HuH-7 (cell line): ENCODE measurements around the gene FRS2.

Experiments used
- DNase-seq: peaks from one replicate; pipeline ENCODE4 v3.0.0; 2011; ENCODE audit warnings: low spot score

FRS2 gene

DNA sequence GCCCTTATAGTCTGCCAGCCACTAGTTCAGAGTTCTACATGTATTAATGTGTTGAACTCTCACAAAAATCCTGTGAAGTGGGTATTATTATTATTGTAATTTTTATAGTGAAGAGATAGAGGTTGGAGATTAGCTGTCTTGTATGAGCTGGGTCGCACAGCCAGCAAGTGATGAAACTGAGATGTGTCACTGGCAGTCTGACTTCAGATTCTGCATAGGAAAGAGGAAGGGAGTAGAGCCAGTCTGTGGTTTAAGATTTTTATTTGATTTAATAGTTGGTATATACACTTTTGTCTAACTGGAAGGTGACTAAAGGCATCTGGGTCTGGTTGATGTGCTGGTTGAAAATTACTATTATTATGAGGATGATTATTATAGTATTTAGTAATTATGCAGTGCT, 5.8 kb upstream of the FRS2 start:
- no peak for DNase-seq

DNA sequence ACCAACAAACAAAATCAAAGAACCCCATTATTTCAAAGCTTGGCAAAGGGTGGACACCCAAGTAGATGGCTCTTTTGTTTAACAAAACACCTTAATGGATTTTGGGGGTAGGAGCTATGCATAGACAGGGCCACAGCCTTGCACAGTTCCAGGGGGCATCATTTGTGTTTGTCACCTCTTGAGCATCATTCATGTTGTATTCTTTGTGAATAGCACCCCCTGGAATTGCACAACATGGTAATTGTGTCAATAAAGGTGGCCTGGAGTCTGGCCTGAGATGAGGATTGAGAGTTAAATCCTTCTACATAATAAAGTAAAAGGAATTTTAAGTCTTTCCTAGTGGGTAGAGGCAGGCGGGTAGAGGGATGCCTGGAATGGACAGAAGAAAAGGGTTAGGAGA, 3.3 kb upstream of the FRS2 start:
- no peak for DNase-seq

DNA sequence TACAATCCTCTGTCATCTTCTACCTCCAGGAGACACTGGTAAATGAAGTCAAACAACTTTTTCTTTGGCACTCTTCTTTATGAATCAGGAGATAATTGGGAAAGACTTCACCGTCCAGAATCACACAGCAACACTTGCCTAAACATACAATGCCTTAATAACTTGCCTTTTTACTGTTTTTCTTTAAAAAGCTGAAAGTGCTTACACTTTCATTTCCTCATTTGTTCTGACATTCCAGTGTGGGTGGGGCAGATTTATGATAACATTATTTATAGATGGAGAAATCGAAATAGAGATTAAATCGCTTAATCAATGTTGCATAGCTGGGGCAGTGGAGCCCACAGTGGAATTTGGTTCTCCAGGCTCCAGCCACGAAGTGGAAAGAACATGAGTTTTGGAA, 2.8 kb upstream of the FRS2 start:
- no peak for DNase-seq

DNA sequence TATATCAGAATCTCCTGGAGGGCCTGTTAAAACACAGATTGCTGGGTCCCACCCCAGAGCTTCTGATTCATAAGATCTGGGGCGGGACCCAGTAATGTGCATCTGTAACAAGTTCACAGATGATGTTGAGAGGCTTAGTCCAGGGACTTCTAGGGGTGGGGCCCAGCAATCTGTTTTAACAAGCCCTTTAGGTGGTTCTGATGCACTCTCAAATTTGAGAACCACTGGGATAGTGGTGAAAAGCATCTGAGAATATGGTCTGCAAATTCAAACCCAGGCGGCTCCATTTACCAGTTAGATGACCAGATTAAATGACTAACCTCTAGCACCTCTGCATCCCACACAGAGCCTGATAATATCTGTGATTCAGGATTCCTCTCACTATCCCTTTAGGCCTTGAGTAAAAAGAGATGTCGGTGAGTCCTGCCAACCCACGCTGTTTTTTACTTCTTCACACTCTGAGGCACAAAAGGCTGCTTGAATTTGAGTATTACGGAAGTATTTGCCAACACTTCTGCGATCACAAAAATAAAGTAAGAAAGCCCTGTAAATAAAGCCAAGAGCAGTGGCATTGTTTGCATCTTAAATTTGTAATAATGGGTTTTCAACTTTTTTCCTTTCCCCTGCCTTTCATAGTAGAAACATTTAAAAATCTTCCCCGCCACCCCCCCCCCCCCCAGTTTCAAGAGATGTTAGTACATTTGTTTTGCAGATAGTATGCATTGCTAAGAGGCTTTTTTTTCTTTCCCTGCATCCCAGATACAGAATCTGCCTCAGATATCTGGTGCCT, 1.8 kb upstream of the FRS2 start:
- no peak for DNase-seq

DNA sequence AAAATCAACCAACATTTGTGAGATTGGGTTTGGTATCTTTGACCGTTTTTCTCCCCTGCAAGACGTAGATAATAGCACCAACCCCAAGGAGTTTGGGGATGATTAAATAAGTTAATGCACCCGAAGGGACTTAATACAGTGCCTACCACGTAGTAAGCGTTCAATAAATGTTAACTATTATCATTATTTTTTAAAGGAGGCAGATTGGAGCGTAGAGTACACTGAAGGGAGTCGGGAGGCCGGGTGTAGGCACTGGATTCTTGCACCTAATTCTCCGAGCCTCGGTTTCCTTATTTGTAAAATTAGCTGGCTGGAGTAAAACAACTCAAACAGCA, 367 bp upstream of the FRS2 start:
- DNase-seq, result no peak

DNA sequence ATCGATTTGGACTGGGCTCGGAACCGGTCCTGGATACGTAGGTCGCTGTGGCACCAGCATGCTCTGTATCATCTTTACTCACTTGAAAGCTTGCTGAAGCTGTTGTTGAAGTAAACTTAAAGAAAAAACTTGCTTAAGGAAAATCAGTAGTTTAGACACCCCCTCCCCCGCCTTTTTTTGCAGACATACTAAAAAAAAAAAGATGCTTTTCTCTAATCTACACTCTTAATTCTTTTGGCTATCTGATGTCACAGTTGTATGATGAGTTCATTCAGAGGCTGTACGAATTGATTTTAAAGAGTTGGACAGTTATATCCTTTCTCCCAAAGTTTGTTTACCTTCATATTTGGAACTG, 865 bp downstream of the FRS2 start:
- DNase-seq, result no peak

DNA sequence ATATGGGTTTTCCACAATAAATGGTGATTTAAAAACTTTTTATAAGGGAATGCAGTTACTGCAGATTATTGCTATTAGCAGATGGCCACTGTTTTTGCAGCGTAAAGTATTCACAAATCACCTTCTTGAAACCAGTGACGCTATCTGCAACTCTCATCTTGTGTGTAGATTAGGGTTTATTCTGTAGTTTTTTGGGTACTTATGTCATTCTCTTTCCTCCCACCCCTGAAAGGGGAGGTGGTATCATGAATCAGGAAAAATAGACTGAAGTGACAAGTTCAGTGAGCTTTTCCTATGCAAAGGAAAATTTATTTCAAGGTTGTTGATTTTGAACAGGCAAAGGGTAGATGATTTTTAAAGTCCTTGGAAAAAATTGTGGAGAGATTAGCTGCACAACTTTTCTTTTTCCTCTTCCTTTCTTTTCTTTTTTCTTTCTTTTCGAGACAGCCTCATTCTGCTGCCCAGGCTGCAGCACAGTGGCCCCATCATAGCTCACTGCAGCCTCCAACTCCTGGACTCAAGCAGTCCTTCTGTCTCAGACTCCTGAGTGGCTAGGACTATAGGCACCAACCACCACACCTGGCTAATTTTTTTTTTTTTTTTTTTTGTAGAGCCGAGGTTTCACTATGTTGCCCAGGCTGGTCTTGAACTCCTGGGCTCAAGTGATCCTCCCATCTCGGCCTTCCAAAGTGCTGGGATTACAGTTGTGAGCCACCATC, 1.6 kb downstream of the FRS2 start:
- no peak for DNase-seq

DNA sequence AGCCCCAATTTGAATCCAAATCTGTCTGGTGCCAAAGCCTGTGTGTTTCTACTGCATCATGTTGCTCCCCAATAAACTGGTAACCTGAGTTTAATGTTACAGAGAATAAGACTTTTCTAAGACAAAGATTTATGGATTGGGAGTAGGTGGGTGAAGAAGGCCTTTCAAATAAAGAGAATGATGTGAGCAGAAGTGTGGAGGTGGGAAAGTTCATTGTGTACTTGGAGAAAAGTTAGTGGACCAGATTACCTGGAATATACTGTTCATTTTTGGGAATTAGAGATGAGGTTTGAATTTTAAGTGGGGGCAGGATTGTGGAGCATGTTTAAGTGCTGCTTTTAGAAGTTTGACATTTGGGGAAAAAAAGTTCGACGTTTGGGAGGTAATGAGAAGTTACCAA, 3.1 kb downstream of the FRS2 start:
- no peak for DNase-seq

DNA sequence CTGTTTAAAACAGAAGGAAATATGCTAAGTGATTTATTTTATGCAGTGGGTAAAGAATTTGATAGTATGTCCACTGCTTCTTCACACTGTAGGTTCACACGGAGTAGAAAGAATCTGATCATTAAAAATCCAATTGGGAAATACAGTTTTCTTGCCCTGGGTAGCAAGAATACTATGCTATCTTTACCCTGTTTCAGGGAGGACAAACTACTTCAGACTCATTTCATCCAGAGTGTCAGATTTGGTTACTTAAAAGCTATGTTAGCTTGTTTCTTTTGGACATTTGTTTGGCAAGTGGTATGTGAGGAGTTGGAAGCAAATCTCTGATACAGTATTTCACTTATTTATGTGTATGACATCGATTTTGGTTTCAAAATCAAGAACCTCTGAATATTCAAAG, 4.3 kb downstream of the FRS2 start:
- no peak for DNase-seq

DNA sequence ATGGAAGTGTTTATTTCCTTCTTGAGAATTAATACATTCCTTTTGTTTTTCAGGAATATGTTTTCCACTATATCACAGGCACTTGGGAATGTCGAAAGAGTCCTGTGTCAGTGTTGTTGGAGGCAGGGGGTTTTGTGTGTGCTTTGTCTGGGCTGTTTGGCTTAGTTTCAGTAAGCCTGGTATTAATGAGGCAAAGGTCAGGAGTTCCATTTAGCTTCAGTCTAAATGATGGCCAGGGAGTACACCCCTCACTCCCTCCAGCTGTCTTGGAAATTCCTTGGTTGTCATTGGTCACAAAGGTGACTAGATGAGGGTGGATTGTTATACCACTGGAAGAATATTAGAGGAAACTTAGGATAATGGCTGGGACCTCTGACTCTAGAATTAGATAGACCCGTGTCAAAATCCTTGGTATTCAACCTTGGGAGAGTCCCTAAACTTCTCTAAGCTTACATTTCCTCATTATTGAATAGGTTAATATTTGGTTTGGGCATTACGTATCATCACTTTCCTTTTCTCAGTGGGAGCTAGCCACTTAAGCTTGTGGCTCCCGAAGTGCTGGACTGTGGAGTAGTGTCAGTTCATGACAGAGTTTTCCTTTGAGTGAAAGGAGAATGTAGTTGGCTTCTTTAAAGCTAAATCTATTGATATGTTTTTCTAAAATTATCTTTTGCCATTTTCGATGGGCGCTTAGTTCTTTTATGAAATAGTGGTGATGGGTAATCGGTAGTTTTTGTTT, 5.2 kb downstream of the FRS2 start:
- DNase-seq, result peak; percentile 58

DNA sequence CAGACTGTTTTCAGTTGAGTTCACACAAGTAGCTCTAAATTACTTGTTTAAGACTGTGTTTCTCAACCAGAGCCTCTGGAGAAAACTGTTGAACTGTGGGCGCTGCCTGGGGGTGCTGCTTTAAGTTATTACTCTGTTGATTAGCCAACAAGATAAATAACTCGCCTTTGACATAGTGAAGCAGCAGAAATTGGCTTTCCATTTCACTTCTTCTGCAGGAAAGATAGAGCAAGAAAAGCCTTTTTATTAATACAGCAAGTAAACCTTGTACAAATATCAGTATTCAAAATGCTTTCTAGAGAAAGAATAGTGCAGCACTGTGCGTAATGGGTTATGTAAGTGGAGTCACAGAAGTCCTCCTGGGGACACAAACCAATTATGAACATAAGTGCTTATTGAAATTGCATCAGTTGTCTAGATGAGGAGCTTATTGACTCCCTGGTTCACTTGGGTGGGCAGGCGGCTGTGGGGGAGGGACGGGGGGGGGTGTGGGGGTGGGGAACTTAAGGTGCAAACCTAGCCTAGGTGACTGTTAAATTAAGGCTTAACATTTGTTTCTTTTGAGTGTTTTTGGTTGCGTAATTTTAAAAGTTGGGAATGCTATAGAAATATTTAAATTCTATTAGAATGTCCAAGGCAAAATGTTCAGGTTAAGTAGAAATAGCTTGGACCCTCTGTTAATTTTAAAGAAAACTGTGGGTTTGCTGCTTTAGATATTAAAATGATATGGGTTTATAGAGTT, 6.3 kb downstream of the FRS2 start:
- DNase-seq, result no peak

DNA sequence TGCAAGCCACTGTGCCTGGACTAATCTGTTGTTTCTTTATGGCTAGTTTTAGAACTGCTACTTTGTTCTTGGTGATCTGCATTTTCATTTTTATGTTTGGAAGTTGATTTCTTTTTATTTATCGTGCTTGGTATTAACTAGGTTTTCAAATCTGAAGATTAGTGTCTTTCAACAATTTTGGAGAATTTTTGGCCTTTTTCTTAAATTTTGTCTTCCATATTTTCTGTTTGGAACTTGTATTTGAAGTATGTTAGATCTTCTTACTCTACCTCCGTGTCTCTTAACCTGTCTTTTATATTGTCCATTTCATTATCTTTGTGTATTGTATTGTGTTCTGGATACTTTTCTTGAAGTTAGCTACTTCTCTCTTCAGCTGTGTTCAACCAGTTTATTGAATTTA, 9.5 kb downstream of the FRS2 start:
- no peak for DNase-seq

DNA sequence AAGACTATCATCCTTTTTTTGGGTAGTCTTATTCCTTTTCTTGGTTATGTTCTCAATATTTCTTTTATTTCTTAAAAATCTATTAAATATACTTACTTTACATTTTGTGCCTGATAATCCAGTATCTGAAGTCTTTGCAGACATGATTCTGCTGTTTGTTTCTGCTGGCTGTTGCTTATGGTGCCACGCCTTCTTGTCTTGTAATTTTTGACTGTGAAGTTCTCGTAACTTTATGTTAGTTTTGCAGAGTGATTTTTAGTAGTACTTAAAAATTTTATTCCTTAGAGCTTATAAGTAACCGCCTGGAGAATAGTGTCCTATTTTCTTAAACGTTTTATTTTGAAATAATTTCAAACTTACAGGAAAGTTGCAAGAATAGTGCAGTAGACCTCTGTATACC, 10.5 kb downstream of the FRS2 start:
- DNase-seq, result no peak

DNA sequence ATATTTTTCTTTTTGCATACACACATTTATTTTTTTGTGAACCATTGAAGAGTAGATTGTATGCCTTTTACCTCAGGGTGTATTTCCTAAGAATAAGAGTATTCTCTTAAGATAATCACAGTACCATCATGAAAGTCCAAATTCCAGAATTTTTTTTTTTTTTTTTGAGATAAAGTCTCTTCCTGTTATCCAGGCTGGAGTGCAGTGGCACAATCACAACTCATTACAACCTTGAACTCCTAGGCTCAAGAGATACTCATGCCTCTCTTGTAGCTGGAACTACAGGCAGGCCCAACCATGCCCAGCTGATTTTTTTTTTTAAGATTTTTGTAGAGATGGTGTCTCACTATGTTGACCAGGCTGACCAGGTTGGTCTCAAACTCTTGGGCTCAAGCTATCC, 10.9 kb downstream of the FRS2 start:
- DNase-seq, result no peak

DNA sequence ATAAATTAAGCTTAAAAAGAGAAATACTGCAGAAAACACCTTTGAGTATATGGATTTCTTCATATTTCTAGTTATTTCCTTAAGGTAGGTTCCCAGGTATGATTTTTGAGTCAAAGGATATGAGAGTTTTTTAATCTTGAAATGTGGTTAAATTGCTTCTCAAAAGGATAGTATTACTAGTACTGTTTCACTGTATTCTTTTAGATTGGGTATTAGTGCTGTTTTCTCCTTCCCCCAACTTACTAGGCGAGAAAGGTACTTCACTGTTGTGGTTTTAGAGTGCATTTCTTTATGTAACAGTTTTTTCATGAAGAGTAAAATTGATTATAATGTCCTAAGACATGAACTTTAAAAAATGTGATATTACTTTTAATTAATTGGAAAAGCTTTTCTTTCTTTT, 13.5 kb downstream of the FRS2 start:
- DNase-seq, result no peak

DNA sequence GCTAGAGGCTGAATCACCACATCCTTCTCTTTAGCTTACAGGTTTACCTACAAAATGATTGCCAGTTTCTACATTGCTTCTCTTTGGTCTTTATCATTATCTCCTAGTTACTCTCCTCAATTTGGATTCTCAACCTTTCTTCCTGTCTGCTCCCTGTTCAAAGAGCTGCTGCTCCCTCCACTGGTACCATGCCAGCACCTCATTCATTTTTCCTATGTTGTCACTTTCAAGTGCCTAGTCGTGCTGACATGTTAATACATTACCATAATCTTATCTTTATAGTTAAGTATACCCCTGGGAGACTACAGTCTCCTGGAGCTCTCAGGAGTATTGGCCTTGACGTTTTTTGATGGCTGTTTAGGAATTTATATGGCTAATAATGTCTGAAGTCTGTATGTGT, 14.2 kb downstream of the FRS2 start:
- no peak for DNase-seq

DNA sequence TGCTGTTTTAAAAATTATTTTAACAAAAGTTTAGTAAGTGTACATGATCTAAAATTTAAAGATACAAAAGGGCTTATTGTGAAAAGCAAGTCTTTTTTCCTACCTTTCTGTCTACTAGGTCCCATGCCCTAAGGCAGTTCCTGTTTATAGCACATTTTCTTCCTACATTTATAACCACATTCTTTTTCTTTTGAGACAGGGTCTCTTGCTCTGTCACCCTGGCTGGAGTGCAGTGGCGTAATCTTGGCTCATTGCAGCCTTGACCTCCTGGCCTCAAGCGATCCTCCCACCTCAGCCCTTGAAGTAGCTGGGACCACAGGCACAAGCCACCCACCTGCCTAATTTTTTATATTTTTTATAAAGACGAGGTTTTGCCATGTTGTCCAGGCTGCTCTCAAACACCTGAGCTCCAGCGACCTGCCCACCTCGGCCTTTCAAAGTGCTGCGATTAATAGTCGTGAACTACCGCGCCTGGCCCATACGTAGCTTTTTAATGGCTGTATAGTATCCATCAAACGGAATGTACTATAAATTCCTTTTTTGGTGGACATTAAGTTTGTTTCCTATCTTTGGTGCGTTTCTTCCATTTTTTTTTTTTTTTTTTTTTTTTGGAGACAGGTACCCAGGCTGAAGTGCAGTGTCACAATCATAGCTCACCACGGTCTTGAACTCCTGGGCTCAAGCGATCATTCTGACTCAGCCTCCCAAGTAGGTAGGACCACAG, 20.9 kb downstream of the FRS2 start:
- no peak for DNase-seq

DNA sequence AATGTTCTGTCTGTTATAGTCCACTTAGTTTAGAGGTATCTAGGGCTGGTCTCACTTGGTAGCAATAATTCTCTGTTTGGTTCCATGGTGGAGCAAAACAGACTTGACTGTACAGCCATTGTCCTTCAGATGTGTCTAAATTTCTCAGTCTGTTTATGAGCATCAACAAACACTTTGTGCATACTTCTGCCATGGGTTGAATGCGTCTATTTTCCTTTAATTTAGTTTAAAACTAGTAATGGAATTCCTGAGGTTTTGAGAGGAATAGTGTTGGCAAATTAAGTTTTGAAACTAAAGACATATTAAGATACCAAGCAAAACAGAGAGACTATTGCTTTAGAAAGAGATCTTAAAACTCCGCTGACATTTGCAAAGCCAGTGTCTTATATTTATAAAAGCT, 22.6 kb downstream of the FRS2 start:
- DNase-seq, result no peak

DNA sequence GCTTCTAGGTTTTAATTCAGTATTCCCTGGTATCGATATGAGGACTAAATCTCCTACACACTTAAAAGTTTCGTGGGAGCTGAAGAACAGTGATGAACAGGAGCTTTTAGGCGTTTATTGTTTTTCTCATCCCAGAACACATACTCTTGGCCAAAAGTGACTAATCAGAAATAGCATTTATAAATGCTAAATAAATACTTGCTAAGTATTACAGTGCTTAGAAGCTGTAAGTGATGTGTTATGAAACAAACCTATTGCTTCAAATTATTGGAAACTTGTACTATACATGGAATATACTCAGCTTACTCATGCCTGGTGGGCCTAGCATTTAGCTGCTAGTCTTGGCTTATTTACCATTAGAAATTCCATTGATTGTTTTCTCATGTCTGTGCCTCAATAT, 24.9 kb downstream of the FRS2 start:
- DNase-seq, result no peak

DNA sequence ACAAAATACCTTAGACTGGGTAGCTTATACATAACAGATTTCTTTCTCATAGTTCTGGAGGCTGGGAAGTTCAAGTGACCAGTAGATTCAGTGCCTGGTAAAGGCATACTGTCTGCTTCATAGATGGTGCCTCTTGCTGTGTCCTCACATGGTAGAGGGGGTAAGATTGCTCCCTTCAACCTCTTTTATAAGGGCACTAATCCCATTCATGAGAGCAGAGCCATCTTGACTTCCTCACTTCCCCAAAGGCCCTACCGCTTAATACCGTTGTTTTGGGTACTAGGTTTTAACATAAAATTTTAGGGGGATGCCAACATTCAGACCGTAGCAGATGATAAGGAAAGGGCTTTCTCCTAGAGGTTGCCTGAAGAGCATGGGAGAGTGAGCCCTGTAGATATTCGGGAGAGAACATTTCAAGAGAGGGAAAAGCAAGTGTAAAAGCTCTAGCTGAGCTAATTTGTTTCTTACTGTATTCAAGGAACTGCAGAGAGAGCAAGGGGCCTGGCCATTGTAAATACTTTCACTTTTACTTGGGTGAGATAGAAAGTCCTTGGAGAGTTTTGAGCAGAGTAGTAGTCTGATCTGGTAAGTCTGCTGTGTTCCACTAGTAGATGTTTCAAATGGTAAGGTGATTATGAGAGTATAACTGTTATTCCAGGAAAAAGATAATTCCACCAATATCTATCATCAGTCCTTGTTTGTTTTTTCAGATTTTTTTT, 27.3 kb downstream of the FRS2 start:
- no peak for DNase-seq

DNA sequence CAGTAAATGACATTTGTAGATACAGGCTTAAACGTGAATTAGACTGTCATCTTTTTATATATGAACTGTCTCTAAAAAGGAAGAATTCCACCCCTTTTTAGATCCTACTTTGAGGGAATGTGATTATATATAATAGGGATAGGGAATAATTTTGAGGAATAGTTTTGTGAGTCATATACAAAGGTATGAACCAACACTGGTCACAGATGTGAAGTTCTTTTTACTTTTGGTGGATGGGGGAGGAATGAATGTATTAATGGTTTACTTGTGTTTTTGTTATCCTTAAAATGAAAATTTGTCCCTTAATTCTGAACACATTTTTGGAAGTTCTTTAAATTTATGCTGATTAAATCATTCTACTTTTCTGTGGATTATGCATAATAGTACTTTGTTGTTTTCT, 30.4 kb downstream of the FRS2 start:
- no peak for DNase-seq
